GM12891 (cell line): ENCODE measurements around the gene DLGAP1.
"Not testable (repeated sequence)": the region's sequence is repeated elsewhere in the genome, so short reads cannot be mapped to it uniquely, and the experiment has no call there.

Experiments
- DNase-seq: peaks from one replicate; pipeline ENCODE4 v3.0.0; 2011; ENCODE audit warnings: low spot score; ENCODE audit not compliant: insufficient read length
- FAIRE-seq: peaks from 2 replicates; lab custom pipeline; 2011; peaks lifted over from hg19 to GRCh38; lab: Jason Lieb, UNC
- PAX5 ChIP-seq: IDR thresholded peaks from 2 replicates; pipeline ENCODE4 v1.6.1; 2011; ENCODE audit warnings: low read length, moderate library complexity, mild to moderate bottlenecking; ENCODE audit not compliant: insufficient read depth, severe bottlenecking
- POLR2A ChIP-seq: IDR thresholded peaks from 2 replicates; pipeline ENCODE4 v1.6.1; 2011; ENCODE audit warnings: low read depth, low read length, control low read depth
- POLR2AphosphoS5 ChIP-seq: IDR thresholded peaks from 2 replicates; pipeline ENCODE4 v1.6.1; 2011; ENCODE audit warnings: low read depth, low read length, control low read depth
- POU2F2 ChIP-seq: IDR thresholded peaks from 2 replicates; pipeline ENCODE4 v1.6.1; 2011; ENCODE audit warnings: low read depth, mild to moderate bottlenecking, control low read depth, low read length, moderate library complexity
- SPI1 ChIP-seq: IDR thresholded peaks from 2 replicates; pipeline ENCODE4 v1.6.1; 2011; ENCODE audit warnings: low read depth, low read length, control low read depth
- TAF1 ChIP-seq: IDR thresholded peaks from 2 replicates; pipeline ENCODE4 v1.6.1; 2011; ENCODE audit warnings: low read depth, low read length, control low read depth

The DLGAP1 gene

DNA sequence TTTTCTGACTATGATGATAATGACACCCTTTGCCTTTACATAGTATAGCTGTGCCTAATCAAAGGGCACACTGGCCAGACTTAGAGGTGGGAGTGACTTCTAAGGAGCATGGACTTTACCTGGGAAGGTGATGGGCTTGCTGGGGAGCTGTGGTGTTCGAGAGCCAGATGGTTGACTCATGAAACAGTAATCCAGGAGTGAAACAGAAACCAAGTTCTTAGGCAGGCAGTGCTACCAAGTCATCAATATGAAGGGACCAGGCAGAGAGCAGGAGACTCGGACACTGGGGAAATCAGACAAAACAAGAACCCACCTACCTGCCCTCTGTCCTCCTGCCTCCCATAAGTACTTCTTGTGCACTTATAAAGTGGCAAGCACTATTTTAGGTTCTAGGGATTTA is 430.4 kb downstream of the DLGAP1 start:
- no peak for TF ChIP-seq POLR2AphosphoS5
- no peak for TF ChIP-seq TAF1
- TF ChIP-seq SPI1 = no peak
- TF ChIP-seq POU2F2 = no peak
- no peak for TF ChIP-seq POLR2A
- TF ChIP-seq PAX5 = no peak
- FAIRE-seq = no peak
- DNase-seq = no peak

DNA sequence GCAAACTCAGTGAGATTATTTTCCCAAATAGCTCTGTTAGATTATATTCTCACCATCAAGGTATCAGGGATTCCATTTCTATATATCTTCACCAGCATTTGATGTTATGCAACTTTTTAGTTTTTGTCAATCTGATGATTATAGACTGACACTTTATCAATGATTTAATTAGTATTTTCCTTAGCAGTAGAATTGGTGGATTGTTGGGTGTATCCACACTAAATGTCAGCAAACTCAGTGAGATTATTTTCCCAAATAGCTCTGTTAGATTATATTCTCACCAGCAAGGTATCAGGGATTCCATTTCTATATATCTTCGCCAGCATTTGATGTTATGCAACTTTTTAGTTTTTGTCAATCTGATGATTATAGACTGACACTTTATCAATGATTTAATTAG is 432.4 kb downstream of the DLGAP1 start:
- FAIRE-seq, DNase-seq: not testable (repeated sequence)

DNA sequence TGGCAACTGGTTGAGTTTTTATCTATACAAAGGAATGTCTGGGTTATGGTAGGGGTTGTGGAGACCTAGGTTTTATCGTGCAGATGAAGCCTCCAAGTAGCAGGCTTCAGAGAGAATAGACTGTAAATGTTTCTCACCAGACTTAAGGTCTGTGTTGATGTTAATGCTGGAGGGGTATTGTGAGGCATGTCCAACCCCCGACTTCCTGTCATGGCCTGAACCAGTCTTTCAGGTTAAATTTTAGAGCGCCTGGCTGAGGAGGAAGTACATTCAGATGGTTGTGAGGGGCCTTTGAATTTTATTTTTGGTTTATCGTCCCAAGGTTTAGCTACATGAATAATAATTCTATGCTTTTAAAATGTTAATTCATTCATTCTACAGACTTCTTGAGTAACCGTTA is 435.1 kb downstream of the DLGAP1 start:
- TF ChIP-seq SPI1 = no peak
- no peak for TF ChIP-seq TAF1
- no peak for TF ChIP-seq PAX5
- no peak for TF ChIP-seq POLR2AphosphoS5
- TF ChIP-seq POLR2A = no peak
- FAIRE-seq (no peak), DNase-seq (no peak)

DNA sequence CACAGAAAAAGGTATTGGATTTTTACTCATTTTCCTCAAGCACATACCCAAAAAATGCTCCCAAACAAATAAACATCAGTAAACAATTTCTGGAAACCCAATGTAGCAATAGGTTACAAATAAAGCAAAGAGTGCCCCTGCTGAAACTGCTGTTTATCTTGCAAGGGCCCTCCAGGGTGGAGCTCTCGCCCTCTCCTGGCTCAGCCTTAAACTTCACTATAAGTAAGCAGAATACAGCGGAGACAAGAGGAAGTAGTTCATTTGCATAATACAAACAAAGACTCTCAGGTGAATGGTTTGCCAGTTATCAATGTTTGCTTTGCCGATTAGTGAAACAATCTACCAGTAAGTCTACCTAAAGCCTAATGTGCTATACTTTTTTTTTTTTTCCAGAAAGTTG is 437.6 kb downstream of the DLGAP1 start:
- TF ChIP-seq TAF1 (no peak), POLR2AphosphoS5 (no peak), SPI1 (no peak), POU2F2 (no peak), PAX5 (no peak), POLR2A (no peak)
- FAIRE-seq = no peak
- no peak for DNase-seq

DNA sequence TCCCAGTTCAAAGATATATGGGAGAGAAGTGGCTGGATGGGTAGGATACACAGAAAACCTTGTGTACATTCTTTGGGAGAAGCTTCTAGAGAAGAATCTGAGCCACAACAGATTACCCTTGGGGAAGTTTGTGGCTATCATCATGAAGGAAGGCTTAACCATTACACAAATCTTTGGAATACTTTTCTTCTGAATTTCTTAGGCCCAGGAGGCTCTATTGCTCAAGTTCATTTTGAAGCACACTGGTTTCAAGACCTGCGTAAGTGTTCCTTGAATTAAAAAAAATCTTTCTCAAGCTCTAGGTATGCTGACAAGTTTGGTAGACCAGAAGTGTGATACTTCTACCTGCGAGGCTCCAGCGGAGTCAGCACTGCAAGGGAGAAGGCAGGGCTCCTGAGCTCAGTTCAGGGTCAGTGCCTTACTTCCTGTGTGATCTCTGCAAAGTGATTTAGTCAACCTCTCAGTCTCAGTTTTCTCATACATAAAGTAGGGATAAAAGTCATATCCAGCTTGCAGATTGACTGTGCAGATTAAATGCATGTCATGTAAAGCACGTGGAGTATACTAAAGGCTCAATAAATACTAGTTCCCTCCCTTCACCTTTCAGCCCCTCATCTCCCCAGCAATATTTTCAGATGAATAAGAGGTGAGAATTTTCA is 438.6 kb downstream of the DLGAP1 start:
- no peak for TF ChIP-seq POLR2A
- TF ChIP-seq POU2F2 = no peak
- no peak for TF ChIP-seq TAF1
- TF ChIP-seq SPI1 = no peak
- no peak for TF ChIP-seq PAX5
- no peak for TF ChIP-seq POLR2AphosphoS5
- no peak for DNase-seq
- no peak for FAIRE-seq

DNA sequence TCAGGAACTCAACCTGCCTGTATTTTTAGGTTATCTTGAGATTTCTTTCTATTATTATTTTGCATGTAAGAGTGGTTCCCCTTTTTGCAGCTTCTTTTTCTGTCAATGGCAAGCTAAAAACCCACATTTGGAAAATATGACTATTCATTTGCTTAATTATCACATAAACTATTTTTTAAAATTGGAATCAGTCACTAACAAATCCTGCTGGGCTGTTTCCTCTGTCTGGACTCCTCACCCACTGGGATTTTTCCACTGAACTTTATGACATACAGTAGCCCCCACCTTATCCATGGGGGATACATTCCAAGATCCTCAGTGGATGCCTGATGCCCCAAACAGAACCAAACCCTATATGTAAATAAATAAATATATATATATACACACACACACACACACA is 447.3 kb downstream of the DLGAP1 start:
- DNase-seq = no peak
- FAIRE-seq = no peak
- no peak for TF ChIP-seq SPI1
- TF ChIP-seq TAF1 = no peak
- TF ChIP-seq POLR2AphosphoS5 = no peak
- TF ChIP-seq POU2F2 = no peak
- TF ChIP-seq PAX5 = no peak
- no peak for TF ChIP-seq POLR2A

DNA sequence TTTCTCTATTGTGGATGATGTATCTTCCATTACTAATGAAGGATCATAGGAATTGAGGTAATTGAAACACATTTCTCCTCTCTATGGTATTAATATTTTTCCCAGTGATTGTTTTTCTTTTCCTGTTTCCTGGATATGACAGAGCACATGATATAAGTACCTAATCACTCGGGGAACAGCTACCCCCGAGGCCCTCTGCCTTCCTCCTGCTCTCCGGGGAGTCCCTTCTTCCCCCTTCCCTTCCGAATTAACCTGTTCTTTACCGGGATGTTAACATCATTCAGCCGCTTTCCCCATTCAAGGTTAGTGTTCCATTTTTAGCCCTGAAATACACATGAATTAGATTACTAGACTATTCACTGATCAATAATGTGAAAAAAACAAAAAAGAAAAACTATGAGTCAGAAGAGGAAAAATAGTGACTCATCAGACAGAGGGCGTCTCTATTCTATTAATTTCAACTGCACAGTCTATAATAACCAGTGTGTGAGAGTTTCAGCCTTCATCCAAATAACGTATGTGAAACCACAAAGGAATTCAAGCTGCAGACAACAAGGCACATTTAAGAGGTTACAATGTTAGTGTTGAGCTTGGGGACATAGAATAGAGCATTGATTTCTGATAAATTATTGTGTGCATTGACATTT is 450.8 kb downstream of the DLGAP1 start:
- TF ChIP-seq POU2F2 (no peak), TAF1 (no peak), POLR2A (no peak), SPI1 (no peak), PAX5 (no peak), POLR2AphosphoS5 (no peak)
- DNase-seq = no peak
- FAIRE-seq = no peak

DNA sequence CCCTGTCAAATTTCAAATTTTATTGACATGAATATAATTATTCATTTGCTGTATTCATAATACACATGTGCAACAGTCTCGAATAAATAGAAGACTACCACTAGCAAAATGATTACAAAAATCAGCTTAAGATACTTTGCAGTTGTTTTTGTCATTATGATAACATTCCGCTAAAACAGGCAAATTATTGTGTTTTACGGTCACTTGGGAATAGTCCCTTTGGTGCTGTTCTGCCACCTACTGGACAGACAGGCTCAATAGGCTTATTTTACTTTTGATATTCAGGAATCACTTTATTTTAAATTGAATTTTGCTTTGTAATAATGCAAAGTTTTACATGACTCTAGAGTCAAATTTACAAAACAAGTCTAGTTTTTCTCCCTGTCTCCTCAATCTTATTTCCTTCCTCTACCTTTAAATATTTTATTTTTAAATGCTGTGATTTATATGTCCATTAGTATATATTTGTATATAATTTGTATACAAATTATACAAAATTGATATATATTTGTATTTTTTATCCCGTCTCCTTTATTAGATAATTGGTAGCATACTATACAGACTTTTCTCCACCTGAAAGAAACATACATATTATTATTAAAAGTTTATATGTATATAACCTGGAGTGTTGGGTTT is 456.3 kb downstream of the DLGAP1 start:
- DNase-seq (no peak), FAIRE-seq (no peak)
- no peak for TF ChIP-seq POLR2AphosphoS5
- no peak for TF ChIP-seq TAF1
- no peak for TF ChIP-seq PAX5
- TF ChIP-seq POU2F2 = no peak
- no peak for TF ChIP-seq SPI1

DNA sequence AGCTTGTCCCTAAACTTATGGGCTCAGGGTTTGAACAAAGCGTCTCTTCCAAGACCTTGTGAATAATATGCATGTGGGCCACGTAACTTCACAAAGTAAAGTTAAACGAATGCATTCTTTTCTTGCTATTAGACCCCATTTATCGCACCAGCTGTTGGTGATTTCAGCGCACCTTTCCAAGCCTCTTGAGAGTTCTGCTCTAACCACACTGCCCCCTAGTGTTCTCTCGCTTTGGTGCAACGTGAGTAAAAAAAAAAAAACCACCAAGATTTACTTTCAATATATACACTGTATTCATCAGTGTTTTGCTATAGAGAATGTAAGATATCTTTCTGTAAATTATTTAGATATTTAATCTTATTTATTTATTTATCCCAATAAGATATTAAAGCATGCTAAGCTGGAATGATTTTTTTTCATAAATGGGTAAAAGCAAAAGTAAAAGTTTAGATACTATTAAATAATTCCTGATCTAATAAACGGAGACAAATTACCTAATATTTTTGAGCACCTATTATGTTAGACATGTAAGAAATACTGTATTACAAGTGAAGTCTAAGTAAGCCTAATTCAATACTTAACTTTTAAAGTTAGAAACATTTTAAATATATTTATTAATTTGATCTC is 459.5 kb downstream of the DLGAP1 start:
- TF ChIP-seq PAX5 (no peak), TAF1 (no peak), POLR2AphosphoS5 (no peak), POLR2A (no peak), POU2F2 (no peak), SPI1 (no peak)
- no peak for FAIRE-seq
- no peak for DNase-seq
